CD14-positive monocyte (primary cell): ENCODE data around the gene IMPG2. TPM values are rescaled to one million over a fixed set of nuclear protein-coding genes. Genes with fewer than 3 reads are reported as not detected.

Experiments used
- DNase-seq, 3 donors: peaks; one replicate each; pipeline ENCODE4 v3.0.0-alpha.2; 2011 to 2022
- H2AFZ ChIP-seq: 2 replicates; pipeline ENCODE4 v1.6.0; 2012; ENCODE audit warnings: mild to moderate bottlenecking, low read depth, low read length, inconsistent platforms; ENCODE audit not compliant: insufficient read depth, poor library complexity, severe bottlenecking
- H3K27ac ChIP-seq, 2 donors: 1 replicate in 1 of 2; 2 replicates in 1 of 2; pipeline ENCODE4 v1.5.1; 2012 to 2013; ENCODE audit warnings: low read length in 2 of 2, control low read depth in 1 of 2, inconsistent platforms in 1 of 2, low read depth in 1 of 2, mild to moderate bottlenecking in 1 of 2
- H3K27me3 ChIP-seq, 2 donors: one replicate each; pipeline versions ENCODE4 v1.6.0 to v1.6.1; 2011 to 2013; ENCODE audit warnings: low read length in 2 of 2; ENCODE audit not compliant: control insufficient read depth in 2 of 2, insufficient read depth in 2 of 2
- H3K36me3 ChIP-seq, 2 donors: replicated peaks in 1 of 2; 1 replicate in 1 of 2; 2 replicates in 1 of 2; pipeline versions ENCODE4 v1.5.1 to v1.6.1; 2012 to 2013; ENCODE audit warnings: low read length in 2 of 2, control low read depth in 1 of 2, inconsistent platforms in 1 of 2, mild to moderate bottlenecking in 1 of 2; ENCODE audit not compliant: insufficient read depth in 2 of 2, control insufficient read depth in 1 of 2
- H3K4me1 ChIP-seq, 2 donors: 1 replicate in 1 of 2; 2 replicates in 1 of 2; pipeline versions ENCODE4 v1.5.1 to v1.6.1; 2012 to 2013; ENCODE audit warnings: low read length in 2 of 2, control low read depth in 1 of 2, inconsistent platforms in 1 of 2, mild to moderate bottlenecking in 1 of 2, moderate library complexity in 1 of 2; ENCODE audit not compliant: insufficient read depth in 2 of 2, control insufficient read depth in 1 of 2
- H3K4me2 ChIP-seq: replicated peaks from 2 replicates; pipeline ENCODE3; 2012; ENCODE audit warnings: low read length, moderate library complexity, mild to moderate bottlenecking; ENCODE audit not compliant: poor library complexity, severe bottlenecking; ENCODE audit errors: extremely low read depth
- H3K4me3 ChIP-seq, 3 experiments: fragments of 200-600 bp in 1 of 3; sonication (generic) in 1 of 3; replicated peaks in 1 of 3; 1 replicate in 2 of 3; 2 replicates in 1 of 3; pipeline ENCODE4 v1.5.1; 2011 to 2013; ENCODE audit warnings: low read length in 3 of 3, mild to moderate bottlenecking in 3 of 3, control low read depth in 2 of 3, low read depth in 2 of 3, inconsistent platforms in 1 of 3, moderate library complexity in 1 of 3
- H3K79me2 ChIP-seq: 2 replicates; pipeline ENCODE4 v1.6.0; 2012; ENCODE audit warnings: mild to moderate bottlenecking, control low read depth, inconsistent platforms, low read length, moderate library complexity; ENCODE audit not compliant: insufficient read depth
- H3K9ac ChIP-seq: 2 replicates; pipeline ENCODE4 v1.6.0; 2017; ENCODE audit warnings: low read length, mild to moderate bottlenecking; ENCODE audit not compliant: insufficient read depth, poor library complexity, severe bottlenecking
- H3K9me3 ChIP-seq, 2 donors: replicated peaks in 1 of 2; 1 replicate in 1 of 2; 2 replicates in 1 of 2; pipeline versions ENCODE4 v1.5.1 to v1.6.1; 2012 to 2013; ENCODE audit warnings: low read length in 2 of 2, control low read depth in 1 of 2; ENCODE audit not compliant: control insufficient read depth in 1 of 2, insufficient read depth in 1 of 2
- H4K20me1 ChIP-seq: 2 replicates; pipeline ENCODE4 v1.6.0; 2012; ENCODE audit warnings: mild to moderate bottlenecking, low read length, control low read depth, moderate library complexity; ENCODE audit not compliant: insufficient read depth
- H3K27ac Mint-ChIP-seq, 7 donors: one replicate each; pipeline ENCODE4 v1.8.0; 2020; ENCODE audit warnings: mild to moderate bottlenecking in 7 of 7, mixed read lengths in 7 of 7, moderate library complexity in 6 of 7, inconsistent platforms in 2 of 7
- H3K27me3 Mint-ChIP-seq, 3 donors: one replicate each; pipeline ENCODE4 v1.8.0; 2021 to 2022; ENCODE audit warnings: low read depth in 3 of 3, mild to moderate bottlenecking in 3 of 3, mixed read lengths in 3 of 3, moderate library complexity in 3 of 3, inconsistent platforms in 1 of 3
- H3K36me3 Mint-ChIP-seq, 2 donors: one replicate each; pipeline ENCODE4 v1.8.0; 2020; ENCODE audit warnings: mixed read lengths in 2 of 2, inconsistent platforms in 1 of 2, mild to moderate bottlenecking in 1 of 2
- H3K4me1 Mint-ChIP-seq: one replicate; pipeline ENCODE4 v1.8.0; 2020; ENCODE audit warnings: mild to moderate bottlenecking, mixed read lengths
- H3K4me3 Mint-ChIP-seq, 2 donors: one replicate each; pipeline ENCODE4 v1.8.0; 2020; ENCODE audit warnings: mild to moderate bottlenecking in 2 of 2, mixed read lengths in 2 of 2, moderate library complexity in 1 of 2
- H3K9me3 Mint-ChIP-seq, 7 donors: one replicate each; pipeline ENCODE4 v1.8.0; 2020 to 2022; ENCODE audit warnings: mixed read lengths in 7 of 7, mild to moderate bottlenecking in 6 of 7, moderate library complexity in 6 of 7, inconsistent platforms in 2 of 7
- CTCF ChIP-seq: fragments of 200-600 bp; IDR thresholded peaks from one replicate; pipeline ENCODE4 v1.8.0; 2022; ENCODE audit warnings: antibody characterized with exemption, mild to moderate bottlenecking
- WGBS: methylation state at CpG from one replicate; pipeline ENCODE4 v1.1.5; 2013; ENCODE audit warnings: missing lambda C conversion rate; ENCODE audit not compliant: insufficient coverage; 5-methylcytosine and 5-hydroxymethylcytosine counted together
- intact Hi-C, 2 donors: fragments of 100-400 bp; cut with micrococcal nuclease; formaldehyde crosslinking; loops; one replicate each; pipeline versions ENCODE4 v1.15.0 to v1.15.1; 2023
- polyA plus RNA-seq, 3 donors: library from polyadenylated mRNA; depleted of rRNA in 1 of 3; unstranded in 2 of 3; stranded (reverse) in 1 of 3; fragments of 300-500 nt in 2 of 3; fragments of >200 nt in 1 of 3; fragmentation: Illumina TruSeq in 2 of 3; gene quantifications; 1 replicate in 2 of 3; 2 replicates in 1 of 3; pipeline ENCODE4 v1.2.3, GENCODE V29; 2012 to 2021

The IMPG2 gene
- polyA plus RNA-seq, 3 donors, result 0.04 to 0.15 TPM; not detected in 1

- no peak overlapping the region for H3K4me3 ChIP-seq
- H4K20me1 ChIP-seq, result no peaks in the 10 kb centered on the region
- no CpG with 5 or more reads among the region's 3 CpGs for WGBS
- no peak overlapping the region for H3K9ac ChIP-seq
- no peak overlapping the region for H3K27ac Mint-ChIP-seq
- no peak overlapping the region for H2AFZ ChIP-seq
- no peaks in the 10 kb centered on the region for H3K27me3 Mint-ChIP-seq
- peaks cover 2% of the 10 kb centered on the region for H3K4me1 Mint-ChIP-seq
- no peaks in the 10 kb centered on the region for H3K36me3 Mint-ChIP-seq
- peaks cover 10 to 20% of the 10 kb centered on the region in 2 donors for H3K9me3 ChIP-seq
- no peak for TF ChIP-seq CTCF
- no peaks in the 10 kb centered on the region for H3K27me3 ChIP-seq
- H3K4me1 ChIP-seq, result no peaks in the 10 kb centered on the region
- H3K4me3 Mint-ChIP-seq, result no peak overlapping the region
- H3K9me3 Mint-ChIP-seq, result peaks cover 12 to 24% (median 16%) of the 10 kb centered on the region in 7 donors
- intact Hi-C loops, result no loop called here
- no peak overlapping the region for H3K27ac ChIP-seq
- peak in 2 of 3 donors; percentile 4 to 7 for DNase-seq
- no peaks in the 10 kb centered on the region for H3K79me2 ChIP-seq
- no peak overlapping the region for H3K4me2 ChIP-seq
- H3K36me3 ChIP-seq, result no peaks in the 10 kb centered on the region
Observed at GRCh38 chr3:101216710-101217465, 103.5 kb downstream of the IMPG2 start.

- H3K27me3 ChIP-seq, result no peaks in the 10 kb centered on the region
- Mint-ChIP-seq H3K27ac (no peak overlapping the region), H3K27me3 (peaks cover 0 to 3% (median 0%) of the 10 kb centered on the region in 3 donors), H3K4me1 (peaks cover 2% of the 10 kb centered on the region), H3K9me3 (peaks cover 8 to 14% (median 9%) of the 10 kb centered on the region in 7 donors), H3K4me3 (no peak overlapping the region), H3K36me3 (no peaks in the 10 kb centered on the region)
- no peak overlapping the region for H2AFZ ChIP-seq
- WGBS, result no CpG with 5 or more reads among the region's 2 CpGs
- peaks cover 10 to 11% of the 10 kb centered on the region in 2 donors for H3K9me3 ChIP-seq
- no peaks in the 10 kb centered on the region for H3K79me2 ChIP-seq
- no peaks in the 10 kb centered on the region for H3K36me3 ChIP-seq
- H3K4me1 ChIP-seq, result no peaks in the 10 kb centered on the region
- no peak overlapping the region for H3K9ac ChIP-seq
- intact Hi-C loops, result no loop called here
- H3K27ac ChIP-seq, result no peak overlapping the region
- no peak overlapping the region for H3K4me3 ChIP-seq
- no peak for TF ChIP-seq CTCF
- H3K4me2 ChIP-seq, result no peak overlapping the region
- H4K20me1 ChIP-seq, result no peaks in the 10 kb centered on the region
- DNase-seq, result peak in 2 of 3 donors; percentile 5
Observed at GRCh38 chr3:101212730-101213129, 107.6 kb downstream of the IMPG2 start.
